K562 (cell line): ENCODE data around the gene PODXL2. TPM values are rescaled to one million over a fixed set of nuclear protein-coding genes. Genes with fewer than 3 reads are reported as not detected.

ENCODE experiments used
- ATAC-seq: fragments of 200-7000 bp; cut with Tn5 transposase; 3 replicates; pipeline ENCODE4 v1.9.1; 2020; ENCODE audit warnings: moderate library complexity
- BruUV-seq: library from RNA; stranded (reverse); fragments of 400-500 nt; replicated peaks from 2 replicates; lab custom pipeline; 2021; lab: Mats Ljungman, UMichigan
- CTCF ChIA-PET: fragments of 300-600 bp; formaldehyde crosslinking; extraction: SDS; loops from one replicate; lab custom pipeline; 2021; ENCODE audit warnings: low intra/inter-chr PET ratio; lab: Yijun Ruan, JAX
- POLR2A ChIA-PET: fragments of 300-600, 350-650 bp; sonication (Branson Sonifier 250); formaldehyde crosslinking; extraction: SDS; loops from one replicate; lab custom pipeline; 2021; ENCODE audit warnings: antibody characterized with exemption, inconsistent platforms; lab: Yijun Ruan, JAX
- DNase-seq, 4 experiments: peaks; one replicate each; pipeline versions ENCODE4 v3.0.0 to v3.0.0-alpha.2; 2011 to 2018; ENCODE audit warnings: low spot score in 3 of 4, mixed read lengths in 3 of 4; ENCODE audit errors: extremely low read depth in 1 of 4
- FAIRE-seq: peaks from 2 replicates; lab custom pipeline; 2011; peaks lifted over from hg19 to GRCh38; lab: Jason Lieb, UNC
- H2AFZ ChIP-seq: 2 replicates; pipeline ENCODE4 v1.6.0; 2011; ENCODE audit warnings: low read depth, low read length, control low read depth, inconsistent platforms
- H3K27ac ChIP-seq: fragments of 200-600 bp; 3 replicates; pipeline ENCODE4 v1.8.0; 2011; ENCODE audit warnings: low read depth, mild to moderate bottlenecking, control low read depth, inconsistent platforms, low read length, moderate library complexity, mixed read lengths; ENCODE audit errors: extremely low read depth
- H3K27me3 ChIP-seq, 2 experiments: fragments of 300-600 bp in 1 of 2; 2 replicates in 1 of 2; 3 replicates in 1 of 2; pipeline versions ENCODE4 v1.6.0 to v1.8.0; 2011; ENCODE audit warnings: inconsistent platforms in 2 of 2, low read length in 2 of 2, mild to moderate bottlenecking in 1 of 2, mixed read lengths in 1 of 2, moderate library complexity in 1 of 2; ENCODE audit not compliant: control insufficient read depth in 2 of 2, insufficient read depth in 2 of 2
- H3K36me3 ChIP-seq: fragments of 300-600 bp; 3 replicates; pipeline ENCODE4 v1.8.0; 2011; ENCODE audit warnings: mild to moderate bottlenecking, low read length, inconsistent platforms; ENCODE audit not compliant: control insufficient read depth, insufficient read depth
- H3K4me1 ChIP-seq, 2 experiments: fragments of 200-600 bp in 1 of 2; replicated peaks in 1 of 2; 2 replicates in 1 of 2; 3 replicates in 1 of 2; pipeline versions ENCODE4 v1.5.1 to v1.8.0; 2011; ENCODE audit warnings: inconsistent platforms in 2 of 2, low read length in 2 of 2, mild to moderate bottlenecking in 1 of 2, mixed read lengths in 1 of 2, moderate library complexity in 1 of 2; ENCODE audit not compliant: control insufficient read depth in 2 of 2, insufficient read depth in 2 of 2
- H3K4me2 ChIP-seq: 2 replicates; pipeline ENCODE4 v1.6.1; 2011; ENCODE audit warnings: low read length, control low read depth, inconsistent platforms, mixed read lengths; ENCODE audit not compliant: insufficient read depth
- H3K4me3 ChIP-seq: fragments of 200-600 bp; sonication (generic), shearing (Covaris generic); 2 replicates; pipeline ENCODE4 v1.5.1; 2016; ENCODE audit warnings: control low read depth, inconsistent platforms
- H3K79me2 ChIP-seq: fragments of 200-600 bp; 3 replicates; pipeline ENCODE4 v1.8.0; 2011; ENCODE audit warnings: low read length, inconsistent platforms; ENCODE audit not compliant: control insufficient read depth, insufficient read depth
- H3K9ac ChIP-seq, 2 experiments: 2 replicates each; pipeline versions ENCODE4 v1.6.0 to v1.6.1; 2011; ENCODE audit warnings: low read depth in 2 of 2, low read length in 2 of 2, control low read depth in 1 of 2, inconsistent platforms in 1 of 2, mild to moderate bottlenecking in 1 of 2, mixed read lengths in 1 of 2; ENCODE audit not compliant: insufficient read depth in 1 of 2
- H3K9me1 ChIP-seq: one replicate; pipeline ENCODE4 v1.6.0; 2011; ENCODE audit warnings: inconsistent platforms, mild to moderate bottlenecking, low read length, moderate library complexity; ENCODE audit not compliant: control insufficient read depth, insufficient read depth
- H3K9me3 ChIP-seq: replicated peaks from 2 replicates; pipeline ENCODE4 v1.5.1; 2011; ENCODE audit warnings: low read depth, low read length, inconsistent platforms; ENCODE audit not compliant: control insufficient read depth, insufficient read depth
- H4K20me1 ChIP-seq: replicated peaks from 2 replicates; pipeline ENCODE4 v1.6.1; 2011; ENCODE audit warnings: low read length, inconsistent platforms, mixed read lengths; ENCODE audit not compliant: control insufficient read depth, insufficient read depth
- CBFA2T2 ChIP-seq: fragments of 450-650 bp; conservative IDR thresholded peaks from 2 replicates; pipeline ENCODE4 v1.6.1; 2017; ENCODE audit warnings: mild to moderate bottlenecking
- HCFC1 ChIP-seq: IDR thresholded peaks from 2 replicates; pipeline ENCODE4 v1.6.1; 2012; ENCODE audit warnings: low read depth, low read length, improper control_type of control experiment
- MBD2 ChIP-seq: sonication (generic); IDR thresholded peaks from 2 replicates; pipeline ENCODE4 v1.6.1; 2016; ENCODE audit warnings: low read depth, borderline replicate concordance
- MXI1 ChIP-seq: IDR thresholded peaks from 2 replicates; pipeline ENCODE4 v1.6.1; 2011; ENCODE audit warnings: low read depth, mild to moderate bottlenecking, improper control_type of control experiment, low read length
- RAD51 ChIP-seq: fragments of 450-650 bp; IDR thresholded peaks from 2 replicates; pipeline ENCODE4 v1.7.1; 2016; ENCODE audit warnings: low read depth, mild to moderate bottlenecking, borderline replicate concordance
- SIX5 ChIP-seq, 2 experiments: IDR thresholded peaks; 2 replicates each; pipeline ENCODE4 v1.6.1; 2011; ENCODE audit warnings: low read length in 2 of 2, borderline replicate concordance in 1 of 2, low read depth in 1 of 2, mild to moderate bottlenecking in 1 of 2, moderate library complexity in 1 of 2; ENCODE audit not compliant: insufficient read depth in 1 of 2
- TOE1 ChIP-seq, 2 experiments: fragments of 450-650 bp in 1 of 2; sonication (generic) in 1 of 2; formaldehyde crosslinking in 1 of 2; IDR thresholded peaks; 2 replicates each; pipeline versions ENCODE4 v1.7.1 to v1.8.0; 2016 to 2022; ENCODE audit warnings: borderline replicate concordance in 2 of 2, mild to moderate bottlenecking in 2 of 2, antibody characterized with exemption in 1 of 2, inconsistent platforms in 1 of 2, low read depth in 1 of 2, missing genetic modification reagents in 1 of 2, moderate library complexity in 1 of 2
- USF2 ChIP-seq: sonication (generic); formaldehyde crosslinking; IDR thresholded peaks from 2 replicates; pipeline ENCODE4 v1.5.0; 2020; ENCODE audit warnings: missing genetic modification reagents
- ZNF143 ChIP-seq: sonication (generic); formaldehyde crosslinking; IDR thresholded peaks from 2 replicates; pipeline ENCODE4 v1.9.0; 2022; ENCODE audit warnings: mild to moderate bottlenecking, missing genetic modification reagents
- ZNF224 ChIP-seq: sonication (generic); formaldehyde crosslinking; IDR thresholded peaks from 2 replicates; pipeline ENCODE4 v1.8.0; 2022; ENCODE audit warnings: mild to moderate bottlenecking, missing genetic modification reagents
- WGBS: fragments of 100-300 bp; shearing (Covaris generic); methylation state at CpG from one replicate; pipeline ENCODE4 v1.1.6; 2016; ENCODE audit warnings: low coverage, mixed read lengths; ENCODE audit not compliant: insufficient coverage; ENCODE audit errors: missing lambda C conversion rate; 5-methylcytosine and 5-hydroxymethylcytosine counted together
- in situ Hi-C: fragments of 300-500 bp; cut with MboI; formaldehyde crosslinking; loops from 4 replicates; pipeline ENCODE4 v1.15.0; 2018; ENCODE audit warnings: inconsistent platforms, mixed read lengths
- intact Hi-C: fragments of 100-400 bp; cut with micrococcal nuclease; formaldehyde crosslinking; loops from 2 replicates; pipeline ENCODE4 v1.14.2; 2022
- polyA plus RNA-seq, 8 experiments: library from polyadenylated mRNA; depleted of rRNA in 4 of 8; stranded (reverse) in 5 of 8; unstranded in 3 of 8; fragments of >200 nt; fragmentation: Nextera tagmentation in 2 of 8; fragmentation: Illumina TruSeq in 1 of 8; extraction: Ambion mirVana in 2 of 8; extraction: Trizol in 1 of 8; gene quantifications; 2 replicates each; pipeline versions ENCODE4 v1.2.1 to v1.2.3, GENCODE V29; 2011 to 2014; ENCODE audit warnings: inconsistent platforms in 1 of 8, missing spikeins in 1 of 8
- total RNA-seq, 7 experiments: library from RNA; depleted of rRNA in 6 of 7; stranded (reverse); fragments of >200 nt in 6 of 7; fragmentation: Illumina TruSeq in 2 of 7; extraction: Trizol in 2 of 7; gene quantifications; 2 replicates each; pipeline versions ENCODE4 v1.2.1 to v1.2.3, GENCODE V29; 2011 to 2021; ENCODE audit warnings: low replicate concordance in 1 of 7
- TF ChIP-seq, protein P1 (sequence below), 2 experiments: fragments of 450-650 bp; formaldehyde crosslinking in 1 of 2; IDR thresholded peaks; 2 replicates each; pipeline versions ENCODE4 v1.4.0 to v1.6.1; 2014 to 2020; ENCODE audit warnings: mild to moderate bottlenecking in 2 of 2, borderline replicate concordance in 1 of 2, low read depth in 1 of 2

Gene PODXL2
- total and polyA plus RNA-seq, 9 of the 15 experiments (the other 6 are each of a cell fraction or from before 2014, with no cell fraction given): 0.03 to 52.5 (median 21.9) TPM

GRCh38 chr3:127697551-127698240 lies 68.7 kb downstream of the PODXL2 start:
- intact Hi-C loops (loop anchor here (5.0 kb wide), 1 partner anchor 50 kb away; no protein-coding TSS in a partner anchor), in situ Hi-C loops (no loop called here)
- no peak overlapping the region; the same call in 2 of the 3 replicates for H3K27ac ChIP-seq
- ChIA-PET POLR2A (no interaction called here), CTCF (interaction anchor here (0.6 kb wide), 1 partner anchor 349 kb away, joined by 3 read pairs; no protein-coding TSS in a partner anchor)
- ATAC-seq: peak; percentile 92
- FAIRE-seq: peak; percentile 98
- H3K4me3 ChIP-seq: no peak overlapping the region
- no TSS peak for BruUV-seq
- peaks cover 20 to 42% of the 10 kb centered on the region in 2 experiments for H3K4me1 ChIP-seq
- H4K20me1 ChIP-seq: no peaks in the 10 kb centered on the region
- 36% methylated on average over 10 of the region's 16 CpGs for WGBS
- peak; percentile 66 to 79 (median 70) for DNase-seq
- no peaks in the 10 kb centered on the region for H3K36me3 ChIP-seq
- H3K27me3 ChIP-seq: peaks cover 0 to 8% of the 10 kb centered on the region in 2 experiments; a peak in 1 of 5 replicates
- H3K9me1 ChIP-seq: peaks cover 3% of the 10 kb centered on the region
- H3K9ac ChIP-seq: peak overlapping the region in 1 of 2 experiments; percentile 18; a peak in 1 of 4 replicates
- H3K79me2 ChIP-seq: no peaks in the 10 kb centered on the region
- no peaks in the 10 kb centered on the region for H3K9me3 ChIP-seq
- H3K4me2 ChIP-seq: peak overlapping the region; percentile 66
- H2AFZ ChIP-seq: peak overlapping the region; percentile 96
- TF ChIP-seq USF2 (CRISPR knock-in tag) (peak; percentile 94), ZNF224 (no peak), TOE1 (IDR thresholded peaks at IDR 0.05; ENCODE audit: borderline replicate concordance) (peak; percentile 98), TOE1 (CRISPR knock-in tag; IDR thresholded peaks at IDR 0.05; ENCODE audit: borderline replicate concordance, low read depth) (no peak), ZNF143 (CRISPR knock-in tag) (peak; percentile 86), SIX5 (IDR thresholded peaks at IDR 0.05; ENCODE audit: borderline replicate concordance in 1 of 2, insufficient read depth in 1 of 2, low read depth in 1 of 2, low read length in 2 of 2) (peak; percentile 72 to 73), HCFC1 (peak; percentile 88), MBD2 (no peak), RAD51 (peak; percentile 96), CBFA2T2 (peak; percentile 70), MXI1 (no peak)
- TF ChIP-seq, protein P1, sequence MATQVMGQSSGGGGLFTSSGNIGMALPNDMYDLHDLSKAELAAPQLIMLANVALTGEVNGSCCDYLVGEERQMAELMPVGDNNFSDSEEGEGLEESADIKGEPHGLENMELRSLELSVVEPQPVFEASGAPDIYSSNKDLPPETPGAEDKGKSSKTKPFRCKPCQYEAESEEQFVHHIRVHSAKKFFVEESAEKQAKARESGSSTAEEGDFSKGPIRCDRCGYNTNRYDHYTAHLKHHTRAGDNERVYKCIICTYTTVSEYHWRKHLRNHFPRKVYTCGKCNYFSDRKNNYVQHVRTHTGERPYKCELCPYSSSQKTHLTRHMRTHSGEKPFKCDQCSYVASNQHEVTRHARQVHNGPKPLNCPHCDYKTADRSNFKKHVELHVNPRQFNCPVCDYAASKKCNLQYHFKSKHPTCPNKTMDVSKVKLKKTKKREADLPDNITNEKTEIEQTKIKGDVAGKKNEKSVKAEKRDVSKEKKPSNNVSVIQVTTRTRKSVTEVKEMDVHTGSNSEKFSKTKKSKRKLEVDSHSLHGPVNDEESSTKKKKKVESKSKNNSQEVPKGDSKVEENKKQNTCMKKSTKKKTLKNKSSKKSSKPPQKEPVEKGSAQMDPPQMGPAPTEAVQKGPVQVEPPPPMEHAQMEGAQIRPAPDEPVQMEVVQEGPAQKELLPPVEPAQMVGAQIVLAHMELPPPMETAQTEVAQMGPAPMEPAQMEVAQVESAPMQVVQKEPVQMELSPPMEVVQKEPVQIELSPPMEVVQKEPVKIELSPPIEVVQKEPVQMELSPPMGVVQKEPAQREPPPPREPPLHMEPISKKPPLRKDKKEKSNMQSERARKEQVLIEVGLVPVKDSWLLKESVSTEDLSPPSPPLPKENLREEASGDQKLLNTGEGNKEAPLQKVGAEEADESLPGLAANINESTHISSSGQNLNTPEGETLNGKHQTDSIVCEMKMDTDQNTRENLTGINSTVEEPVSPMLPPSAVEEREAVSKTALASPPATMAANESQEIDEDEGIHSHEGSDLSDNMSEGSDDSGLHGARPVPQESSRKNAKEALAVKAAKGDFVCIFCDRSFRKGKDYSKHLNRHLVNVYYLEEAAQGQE (IDR thresholded peaks at IDR 0.05; ENCODE audit: borderline replicate concordance): peak; percentile 61
- TF ChIP-seq, protein P1 (CRISPR knock-in tag; IDR thresholded peaks at IDR 0.05; ENCODE audit: low read depth): no peak
